SHP77 (cell line): ENCODE data around the gene PSAP.
"Not testable (repeated sequence)": the region's sequence is repeated elsewhere in the genome, so short reads cannot be mapped to it uniquely, and the experiment has no call there.

ENCODE experiments used
- DNase-seq, 2 experiments: peaks; one replicate each; lab custom pipeline; 2025; lab: John Stamatoyannopoulos, UW

Gene PSAP

DNA sequence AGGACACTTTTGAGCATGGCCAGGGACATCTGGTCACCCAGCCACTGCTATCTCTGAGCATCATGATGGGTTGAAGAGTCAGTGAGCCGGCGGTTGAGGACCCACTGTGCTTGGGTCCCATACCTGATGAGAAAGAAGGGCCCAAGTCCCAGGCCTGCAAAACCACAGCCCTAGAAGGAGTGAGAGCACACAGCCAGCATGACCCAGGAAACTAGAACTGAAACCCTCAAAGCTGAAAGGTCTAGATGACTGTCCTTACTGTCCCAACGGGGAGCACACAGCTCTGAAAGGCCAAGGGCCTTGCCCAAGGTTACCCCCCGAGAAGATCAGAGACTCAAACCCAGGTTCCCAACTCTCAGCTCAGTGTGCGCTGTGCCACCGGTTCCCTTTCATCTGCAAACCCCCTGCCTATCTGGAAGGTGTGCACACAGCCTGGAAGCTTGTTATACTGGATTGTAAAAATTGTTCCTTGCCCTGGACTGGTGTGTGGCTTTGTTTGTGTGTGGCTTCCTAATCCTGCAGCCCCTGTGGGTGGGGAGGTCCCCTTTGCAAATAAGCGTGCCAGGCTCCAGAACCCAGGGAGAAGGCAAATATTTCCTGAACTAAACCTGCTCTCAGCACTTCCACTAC lies 22.6 kb upstream of the PSAP start:
- no peak for DNase-seq

GRCh38 chr10:71869601-71870000 lies 18.6 kb upstream of the PSAP start:
- DNase-seq = not testable (repeated sequence)

DNA sequence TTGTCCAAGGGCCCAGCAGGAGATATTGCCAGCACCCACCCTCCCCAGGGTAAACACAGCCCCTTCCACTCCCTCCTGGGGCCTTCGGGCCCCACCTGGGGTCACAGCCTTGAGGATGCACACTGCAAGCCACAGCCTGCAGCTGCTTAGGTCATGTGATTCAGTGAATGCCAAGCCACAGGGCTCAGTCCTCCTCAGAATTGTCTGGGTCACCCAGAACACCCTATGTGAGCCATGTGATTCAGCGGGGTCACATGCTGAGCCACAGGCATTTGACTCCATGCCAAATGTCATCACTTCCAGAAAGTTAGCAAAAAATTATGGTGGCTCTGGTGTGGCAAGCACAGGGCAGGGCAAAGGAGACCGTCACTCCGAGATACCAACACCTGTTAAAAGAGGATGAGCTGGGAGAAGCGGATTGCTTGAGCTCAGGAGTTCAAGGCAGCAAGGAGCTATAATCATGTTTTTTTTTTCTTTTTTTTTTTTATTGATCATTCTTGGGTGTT lies 17.2 kb upstream of the PSAP start:
- no peak for DNase-seq

DNA sequence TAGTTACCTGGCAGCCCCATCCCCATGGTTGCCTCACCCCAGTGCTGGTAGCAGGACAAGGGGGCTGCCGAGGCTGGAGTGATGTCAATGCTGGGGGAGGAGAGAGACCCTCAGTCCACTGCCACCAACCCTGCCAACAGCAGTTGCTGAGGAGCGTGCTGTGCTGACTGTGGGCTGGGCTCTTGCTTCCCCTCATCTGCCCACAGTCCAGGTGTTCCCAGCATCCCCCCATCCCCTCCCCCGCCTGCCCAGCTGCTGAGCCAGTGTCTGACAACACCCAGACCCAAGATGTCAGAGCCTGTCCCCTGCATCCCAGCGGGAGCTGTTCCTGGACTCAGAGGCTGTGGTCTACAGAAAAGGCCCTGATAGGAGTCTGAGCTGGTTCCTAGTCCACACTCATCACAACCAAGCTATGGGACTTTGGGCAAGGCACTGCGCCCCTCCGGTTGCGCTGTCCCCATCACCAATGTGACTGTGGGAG lies 14.6 kb upstream of the PSAP start:
- no peak for DNase-seq

GRCh38 chr10:71864911-71865361 lies 13.9 kb upstream of the PSAP start:
- DNase-seq = no peak

DNA sequence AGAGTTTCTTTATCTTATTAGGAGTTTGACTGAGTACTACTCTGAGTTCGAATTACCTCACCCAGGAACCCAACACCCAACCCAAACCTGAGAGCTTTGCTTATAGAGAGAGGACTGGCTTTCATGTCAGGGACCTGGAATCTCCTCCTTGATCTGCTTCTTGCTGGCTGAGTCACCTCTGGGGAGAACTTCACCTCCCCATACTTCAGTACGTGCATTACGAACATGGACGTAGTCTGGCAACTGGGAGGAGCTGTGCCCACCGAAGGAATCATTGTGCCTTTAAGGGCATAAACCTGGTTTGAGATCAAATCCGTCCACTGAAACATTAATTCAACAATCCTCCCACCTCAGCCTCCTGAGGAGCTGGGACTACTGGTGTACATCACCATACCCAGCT lies 12.2 kb upstream of the PSAP start:
- DNase-seq = no peak

- peak; percentile 62 to 71 for DNase-seq
These were observed 9.4 kb upstream of the PSAP start for GRCh38 chr10:71860243-71861029.

GRCh38 chr10:71857934-71858890 lies 7.2 kb upstream of the PSAP start:
- DNase-seq = no peak

DNA sequence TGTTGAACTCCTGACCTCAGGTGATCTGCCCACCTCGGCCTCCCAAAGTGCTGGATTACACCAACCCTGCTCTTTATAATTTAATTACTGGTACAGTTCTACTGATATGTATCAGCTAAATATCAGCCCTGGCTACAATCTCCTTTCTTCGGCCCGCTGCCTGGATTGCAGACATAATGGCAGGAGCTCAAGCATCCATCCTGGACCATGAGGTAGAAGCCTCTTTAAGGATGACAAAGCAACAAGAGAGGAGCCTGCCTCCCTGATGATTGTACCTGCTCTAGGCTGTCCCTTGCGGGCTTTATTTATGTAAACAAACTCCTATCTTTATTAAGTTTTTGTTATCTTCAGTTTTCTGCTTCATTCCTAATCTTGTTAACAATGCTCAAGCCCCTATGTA lies 5.6 kb upstream of the PSAP start:
- no peak for DNase-seq

- no peak for DNase-seq
These were observed 3.0 kb upstream of the PSAP start for GRCh38 chr10:71854031-71854430.

DNA sequence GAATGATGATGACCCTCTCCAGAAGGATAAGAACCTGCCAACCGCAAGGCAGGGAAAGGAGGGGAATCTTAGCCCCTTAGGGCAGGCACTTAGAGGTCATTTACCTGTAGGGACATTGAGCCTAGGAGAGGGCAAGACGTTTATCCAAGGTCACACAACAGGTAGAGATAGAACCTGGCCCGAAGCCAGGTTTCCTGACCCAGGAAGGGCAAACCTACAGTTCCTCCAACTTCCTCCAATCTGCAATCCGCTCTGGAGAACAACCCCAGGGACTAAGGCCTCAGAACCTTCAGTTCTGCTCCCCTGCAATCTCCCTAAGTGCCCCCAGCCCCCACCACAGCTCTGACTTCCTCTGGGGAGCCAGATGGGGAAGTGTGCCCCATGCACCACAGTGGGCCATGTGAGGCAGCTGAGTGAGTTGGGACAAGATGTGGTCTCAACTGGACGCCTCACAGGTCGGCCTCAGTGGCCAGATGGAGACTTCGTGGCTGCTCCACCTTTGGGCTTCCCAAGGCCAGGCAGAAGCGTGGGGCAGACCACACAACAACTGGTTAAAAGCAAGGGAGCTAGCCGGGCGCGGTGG lies 1.4 kb upstream of the PSAP start:
- DNase-seq = no peak

DNA sequence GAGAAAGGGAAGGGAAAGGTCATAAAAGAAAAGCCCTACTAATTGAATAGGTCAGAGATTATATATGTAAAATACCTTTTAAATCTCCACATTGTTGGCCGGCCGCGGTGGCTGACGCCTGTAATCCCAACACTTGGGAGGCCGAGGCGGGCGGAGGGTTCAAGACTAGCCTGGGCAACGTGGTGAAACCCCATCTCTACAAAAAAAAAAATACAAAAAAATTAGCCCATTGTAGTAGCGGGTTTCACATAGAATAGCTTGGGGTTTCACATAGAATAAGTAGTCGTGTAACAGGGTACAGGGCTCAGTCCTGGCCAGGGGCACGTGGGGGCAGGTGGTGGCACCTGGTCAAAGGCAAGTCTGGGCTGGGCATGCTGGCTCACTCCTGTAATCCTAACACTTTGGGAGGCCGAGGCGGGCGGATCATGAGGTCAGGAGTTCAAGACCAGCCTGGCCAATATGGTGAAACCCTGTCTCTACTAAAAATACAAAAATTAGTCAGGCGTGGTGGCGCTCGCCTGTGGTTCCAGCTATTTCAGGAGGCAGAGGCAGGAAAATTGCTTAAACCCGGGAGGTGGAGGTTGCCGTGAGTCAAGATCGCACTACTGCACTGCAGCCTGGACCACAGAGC lies 529 bp upstream of the PSAP start:
- DNase-seq = not testable (repeated sequence)

DNA sequence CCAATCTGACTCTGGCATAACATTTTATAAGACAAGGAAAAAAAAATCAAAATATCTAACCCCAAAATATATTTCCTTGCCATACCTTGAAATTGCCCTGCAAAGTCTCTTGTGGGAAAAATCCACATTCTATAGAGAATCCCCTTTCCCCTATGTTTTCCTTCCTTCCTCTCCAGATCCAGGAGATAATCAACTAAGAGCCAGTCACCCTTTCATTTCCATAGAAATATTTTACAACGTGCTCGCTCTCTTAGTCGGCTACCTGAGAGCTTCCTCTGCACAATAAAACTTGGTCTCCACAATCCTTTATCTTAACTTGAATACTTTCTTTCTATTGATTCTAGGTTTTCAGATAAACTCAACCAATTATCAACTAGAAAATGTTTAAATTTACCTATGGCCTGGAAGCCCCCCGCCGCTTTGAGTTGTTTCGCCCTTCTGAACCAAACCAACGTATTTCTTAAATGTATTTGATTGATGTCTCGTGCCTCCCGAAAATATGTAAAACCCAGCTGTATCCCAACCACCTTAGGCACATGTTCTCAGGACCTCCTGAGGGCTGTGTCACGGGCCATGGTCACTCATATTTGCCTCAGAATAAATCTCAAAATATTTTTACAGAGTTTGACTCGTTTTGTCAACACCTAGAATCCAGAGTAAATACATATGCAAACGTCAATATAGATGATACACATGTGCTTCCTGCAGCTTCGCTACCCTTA lies 869 bp downstream of the PSAP start:
- no peak for DNase-seq

DNA sequence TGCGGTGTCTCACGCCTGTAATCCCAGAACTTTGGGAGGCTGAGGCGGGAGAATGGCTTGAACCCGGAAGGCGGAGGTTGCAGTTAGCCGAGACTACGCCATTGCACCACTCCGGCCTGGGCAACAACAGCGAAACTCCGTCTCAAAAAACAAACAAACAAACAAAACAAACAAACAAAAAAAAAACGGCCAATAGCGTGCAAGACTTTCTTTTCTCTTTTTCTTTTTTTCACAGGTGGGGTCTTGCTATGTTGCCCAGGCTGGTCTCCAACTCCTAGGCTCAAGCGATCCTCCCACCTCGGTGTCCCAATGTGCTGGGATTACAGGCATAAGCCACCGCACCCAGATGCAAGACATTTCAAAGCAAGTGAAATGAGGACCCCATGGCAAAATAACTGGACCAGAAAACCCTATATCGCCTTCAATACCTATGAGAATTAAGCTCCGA lies 1.6 kb downstream of the PSAP start:
- no peak for DNase-seq

- DNase-seq = no peak
These were observed 2.5 kb downstream of the PSAP start for GRCh38 chr10:71848325-71849275.

- DNase-seq = no peak
These were observed 3.6 kb downstream of the PSAP start for GRCh38 chr10:71847418-71847817.

DNA sequence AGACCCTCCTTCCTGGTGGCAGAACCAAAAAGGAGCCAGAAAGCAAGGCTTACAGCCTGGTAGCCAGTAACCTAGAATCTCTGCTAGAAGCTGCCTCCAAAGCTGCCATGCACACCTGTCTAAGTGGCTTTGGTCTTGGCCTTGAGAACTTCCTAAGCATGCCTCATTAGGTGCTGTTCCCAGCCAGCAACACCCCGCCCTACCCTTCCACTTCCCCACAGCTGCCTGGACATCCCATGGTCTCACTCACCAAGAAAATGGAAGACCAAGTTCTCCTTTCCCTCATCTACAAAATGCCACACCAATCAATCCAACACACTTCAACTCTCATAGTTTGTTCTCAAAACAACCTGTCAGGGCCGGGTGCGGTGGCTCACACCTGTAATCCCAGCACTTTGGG lies 4.2 kb downstream of the PSAP start:
- no peak for DNase-seq

DNA sequence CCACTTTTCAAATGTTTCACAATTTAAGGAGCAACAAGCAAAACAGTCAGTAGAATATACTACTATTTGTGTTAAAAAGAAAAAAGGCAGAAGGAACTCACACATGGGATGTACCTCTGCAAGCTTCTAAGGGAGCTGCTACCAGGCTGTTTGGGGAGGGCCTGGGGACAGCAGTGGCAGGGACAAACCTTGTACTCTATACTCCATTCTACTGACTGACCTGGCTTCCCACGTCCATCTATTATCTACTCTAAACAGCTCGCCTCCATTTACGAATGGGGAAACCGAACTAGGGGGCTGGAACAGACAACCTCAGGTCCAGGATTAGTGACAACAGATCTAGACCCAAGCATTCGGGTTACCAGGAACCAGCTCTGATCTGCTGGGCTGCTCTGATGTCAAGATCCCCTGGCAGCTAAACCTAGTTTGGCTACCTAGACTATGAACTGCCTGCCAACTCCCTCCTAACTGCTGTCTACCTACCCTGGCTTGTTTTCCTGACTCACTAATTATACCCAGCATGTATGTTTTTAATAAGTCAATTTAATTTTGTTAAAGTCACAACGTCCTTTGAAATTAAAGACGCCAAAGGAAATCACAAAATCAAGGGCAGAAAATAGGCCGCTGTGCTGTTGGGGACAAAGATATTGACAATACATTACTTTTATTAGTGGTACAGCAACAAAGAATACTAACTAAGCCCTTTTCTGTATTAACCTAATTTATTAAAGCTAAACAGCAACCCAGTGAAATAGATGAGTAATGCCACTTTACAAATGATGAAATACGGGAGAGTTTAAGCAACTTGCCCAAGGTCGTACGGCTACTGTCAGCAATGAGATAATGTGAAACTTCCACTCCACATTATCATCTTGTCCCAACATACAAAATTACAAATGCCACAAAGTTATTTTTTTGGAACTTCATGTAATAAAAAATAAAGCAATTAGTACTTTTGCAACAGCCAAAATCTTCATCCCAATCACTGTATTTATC lies 5.3 kb downstream of the PSAP start:
- DNase-seq = no peak
